Keratinocyte (primary cell): ENCODE data around the gene UCK2.

Experiments
- CTCF ChIP-seq, 3 experiments: IDR thresholded peaks in 1 of 3; conservative IDR thresholded peaks in 1 of 3; optimal IDR thresholded peaks in 1 of 3; 2 replicates in 2 of 3; 3 replicates in 1 of 3; pipeline versions ENCODE3 to v1.5.1; 2011; ENCODE audit warnings: low read length in 3 of 3, mild to moderate bottlenecking in 3 of 3, moderate library complexity in 2 of 3, control low read depth in 1 of 3, inconsistent platforms in 1 of 3; ENCODE audit not compliant: insufficient read depth in 2 of 3; ENCODE audit errors: extremely low read depth in 1 of 3
- EZH2 ChIP-seq: IDR thresholded peaks from one replicate; pipeline ENCODE4 v1.6.1; 2012; ENCODE audit warnings: inconsistent platforms, mild to moderate bottlenecking, low read length, moderate library complexity

GRCh38 chr1:165793951-165794350, 33.5 kb upstream of the UCK2 start:
- TF ChIP-seq CTCF (optimal IDR thresholded peaks at IDR 0.05 in 1 of 3, IDR thresholded peaks at IDR 0.05 in 1 of 3, conservative IDR thresholded peaks at IDR 0.05 in 1 of 3; ENCODE audit: extremely low read depth in 1 of 3, insufficient read depth in 2 of 3, low read length in 3 of 3) (no peak), EZH2 (no peak)
